HCT116 (cell line): ENCODE results near the gene VPS33A. TPM values are rescaled to one million over a fixed set of nuclear protein-coding genes. Genes with fewer than 3 reads are reported as not detected.

Experiments
- ATAC-seq: fragments of 200-7000 bp; cut with Tn5 transposase; 2 replicates; pipeline ENCODE4 v1.9.1; 2020; ENCODE audit warnings: mild to moderate bottlenecking, moderate library complexity
- BruUV-seq: library from RNA; stranded (reverse); fragments of 400-500 nt; replicated peaks from 2 replicates; lab custom pipeline; 2021; lab: Mats Ljungman, UMichigan
- CTCF ChIA-PET: fragments of 300-600 bp; sonication (Branson Sonifier 250); formaldehyde crosslinking; loops from one replicate; lab custom pipeline; 2021; ENCODE audit warnings: antibody characterized with exemption; lab: Charles Lee
- POLR2A ChIA-PET: fragments of 300-600, 350-600 bp; sonication (Branson Sonifier 250); formaldehyde crosslinking; loops from one replicate; lab custom pipeline; 2021; ENCODE audit warnings: antibody characterized with exemption; lab: Charles Lee
- RAD21 ChIA-PET, 2 experiments: fragments of 300-600 bp; sonication (Branson Sonifier 250); formaldehyde crosslinking; loops; one replicate each; lab custom pipeline; 2023; ENCODE audit warnings: low total read pairs in 2 of 2; ENCODE audit not compliant: uncharacterized antibody in 2 of 2, unreplicated experiment in 2 of 2, low non-redundant PET in 1 of 2; lab: Charles Lee
- DNase-seq: peaks from one replicate; pipeline ENCODE4 v3.0.0-alpha.2; 2010; ENCODE audit warnings: low read depth, low spot score
- H2AFZ ChIP-seq: fragments of 200-600 bp; shearing (Covaris generic), sonication (generic); 2 replicates; pipeline ENCODE4 v1.6.1; 2017; ENCODE audit warnings: low read depth, mixed run types, mixed read lengths, antibody characterized with exemption, low read length; ENCODE audit not compliant: poor library complexity, severe bottlenecking
- H3K27ac ChIP-seq: 2 replicates; pipeline ENCODE4 v1.5.1; 2012; ENCODE audit warnings: low read depth, low read length
- H3K27me3 ChIP-seq: fragments of 200-600 bp; sonication (generic); 2 replicates; pipeline ENCODE4 v1.6.1; 2016; ENCODE audit warnings: mixed run types, low read length, mixed read lengths; ENCODE audit not compliant: insufficient read depth
- H3K36me3 ChIP-seq, 2 experiments: fragments of 200-500 bp in 1 of 2; fragments of 200-600 bp in 1 of 2; sonication (Bioruptor generic) in 1 of 2; sonication (generic) in 1 of 2; 2 replicates each; pipeline versions ENCODE4 v1.5.1 to v1.6.1; 2014 to 2016; ENCODE audit warnings: low read length in 2 of 2, inconsistent platforms in 1 of 2, mixed read lengths in 1 of 2, mixed run types in 1 of 2; ENCODE audit not compliant: insufficient read depth in 2 of 2, control insufficient read depth in 1 of 2
- H3K4me1 ChIP-seq, 2 experiments: fragments of 200-600 bp in 1 of 2; sonication (generic) in 1 of 2; 2 replicates each; pipeline versions ENCODE4 v1.5.1 to v1.6.1; 2012 to 2017; ENCODE audit warnings: low read length in 2 of 2, inconsistent platforms in 1 of 2, mild to moderate bottlenecking in 1 of 2, mixed read lengths in 1 of 2, mixed run types in 1 of 2, moderate library complexity in 1 of 2; ENCODE audit not compliant: insufficient read depth in 2 of 2, control insufficient read depth in 1 of 2
- H3K4me2 ChIP-seq: fragments of 200-600 bp; sonication (generic); 2 replicates; pipeline ENCODE4 v1.6.1; 2017; ENCODE audit warnings: mixed run types, low read length, mixed read lengths
- H3K4me3 ChIP-seq, 2 experiments: fragments of 200-600 bp in 1 of 2; sonication (generic) in 1 of 2; replicated peaks in 1 of 2; 2 replicates each; pipeline ENCODE4 v1.5.1; 2011 to 2016; ENCODE audit warnings: low read length in 2 of 2, control low read depth in 1 of 2, low read depth in 1 of 2, mild to moderate bottlenecking in 1 of 2, mixed read lengths in 1 of 2, mixed run types in 1 of 2
- H3K79me2 ChIP-seq: fragments of 200-600 bp; sonication (generic); 2 replicates; pipeline ENCODE4 v1.6.1; 2017; ENCODE audit warnings: mild to moderate bottlenecking, mixed run types, low read length, moderate library complexity, mixed read lengths; ENCODE audit not compliant: insufficient read depth
- H3K9ac ChIP-seq: fragments of 200-600 bp; sonication (generic); 2 replicates; pipeline ENCODE4 v1.6.1; 2016; ENCODE audit warnings: low read length, mixed read lengths
- H3K9me2 ChIP-seq: fragments of 200-600 bp; sonication (generic), shearing (Covaris generic); 2 replicates; pipeline ENCODE4 v1.6.1; 2017; ENCODE audit warnings: mixed run types, mild to moderate bottlenecking, moderate library complexity; ENCODE audit not compliant: insufficient read depth
- H3K9me3 ChIP-seq, 2 experiments: fragments of 200-500 bp in 1 of 2; fragments of 200-600 bp in 1 of 2; sonication (Bioruptor generic) in 1 of 2; sonication (generic) in 1 of 2; 2 replicates each; pipeline ENCODE4 v1.6.1; 2014 to 2017; ENCODE audit warnings: low read length in 2 of 2, mixed read lengths in 2 of 2, inconsistent platforms in 1 of 2, low read depth in 1 of 2, mild to moderate bottlenecking in 1 of 2, mixed run types in 1 of 2, moderate library complexity in 1 of 2; ENCODE audit not compliant: control insufficient read depth in 1 of 2, insufficient read depth in 1 of 2
- H4K20me1 ChIP-seq: fragments of 200-600 bp; sonication (generic), shearing (Covaris generic); 2 replicates; pipeline ENCODE4 v1.6.1; 2017; ENCODE audit warnings: mixed run types, mild to moderate bottlenecking, moderate library complexity; ENCODE audit not compliant: insufficient read depth
- CBX3 ChIP-seq: IDR thresholded peaks from 2 replicates; pipeline ENCODE4 v1.6.1; 2012; ENCODE audit warnings: low read depth
- CEBPB ChIP-seq: IDR thresholded peaks from 2 replicates; pipeline ENCODE4 v1.6.1; 2012; ENCODE audit warnings: low read depth
- EGR1 ChIP-seq: IDR thresholded peaks from 2 replicates; pipeline ENCODE4 v1.6.1; 2012; ENCODE audit warnings: low read depth
- EZH2 ChIP-seq: fragments of 200-600 bp; sonication (generic); IDR thresholded peaks from 2 replicates; pipeline ENCODE4 v1.6.1; 2017; ENCODE audit warnings: antibody characterized with exemption, mixed run types
- FOSL1 ChIP-seq: IDR thresholded peaks from 2 replicates; pipeline ENCODE4 v1.6.1; 2012; ENCODE audit warnings: low read depth
- JUND ChIP-seq: IDR thresholded peaks from 2 replicates; pipeline ENCODE4 v1.6.1; 2012
- POLR2A ChIP-seq: IDR thresholded peaks from 2 replicates; pipeline ENCODE4 v1.7.0; 2011; ENCODE audit warnings: borderline replicate concordance; ENCODE audit not compliant: insufficient read depth, insufficient read length; ENCODE audit errors: extremely low read depth
- POLR2AphosphoS5 ChIP-seq: IDR thresholded peaks from 2 replicates; pipeline ENCODE4 v1.6.1; 2011; ENCODE audit warnings: mild to moderate bottlenecking, low read depth, low read length, moderate library complexity
- RAD21 ChIP-seq: IDR thresholded peaks from 2 replicates; pipeline ENCODE4 v1.6.1; 2012; ENCODE audit warnings: low read depth, mild to moderate bottlenecking
- SIN3A ChIP-seq: IDR thresholded peaks from 2 replicates; pipeline ENCODE4 v1.6.1; 2012; ENCODE audit warnings: low read depth
- SRF ChIP-seq: IDR thresholded peaks from 2 replicates; pipeline ENCODE4 v1.6.1; 2012; ENCODE audit warnings: low read depth
- ZFX ChIP-seq: fragments of 450-650 bp; IDR thresholded peaks from 2 replicates; pipeline ENCODE4 v1.6.1; 2017
- intact Hi-C: fragments of 100-400 bp; cut with micrococcal nuclease; formaldehyde crosslinking; loops from 2 replicates; pipeline ENCODE4 v1.10.0; 2022
- total RNA-seq: library from RNA; stranded (reverse); gene quantifications from one replicate; pipeline ENCODE4 v1.2.1, GENCODE V29; 2021; ENCODE audit not compliant: unreplicated experiment
- TF ChIP-seq, protein P1 (sequence below): IDR thresholded peaks from 2 replicates; pipeline ENCODE4 v1.6.1; 2011; ENCODE audit warnings: mild to moderate bottlenecking, low read length, moderate library complexity; ENCODE audit not compliant: insufficient replicate concordance; ENCODE audit errors: extremely low read depth
- TF ChIP-seq, protein P2 (sequence below): IDR thresholded peaks from 2 replicates; pipeline ENCODE4 v1.6.1; 2012

Gene VPS33A
- total RNA-seq, 1 experiment from 2014 or later = 19.4 TPM

DNA sequence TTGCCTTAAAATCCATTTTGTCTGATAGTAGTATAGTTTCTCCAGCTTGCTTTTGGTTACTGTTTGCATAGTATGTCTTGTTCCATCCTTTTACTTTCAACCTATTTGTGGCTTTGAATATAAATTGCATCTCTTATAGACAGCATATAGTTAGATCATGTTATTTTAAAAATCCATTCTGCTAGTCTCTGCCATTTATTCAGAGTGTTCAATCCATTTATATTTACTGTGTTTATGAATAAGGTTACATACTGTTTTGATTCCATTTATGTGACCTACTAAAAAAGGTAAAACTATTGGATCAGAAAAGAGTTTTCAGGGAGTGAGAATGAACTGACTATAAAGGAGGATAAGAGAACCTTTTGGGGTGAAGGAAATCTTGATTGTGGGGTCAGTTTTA, 29.6 kb upstream of the VPS33A start:
- H3K27me3 ChIP-seq = no peaks in the 10 kb centered on the region
- no peaks in the 10 kb centered on the region for H3K9me3 ChIP-seq
- ChIA-PET CTCF (no interaction called here), RAD21 (no interaction called here), POLR2A (no interaction called here)
- ATAC-seq = no peak
- TF ChIP-seq SIN3A (no peak), CEBPB (no peak), JUND (no peak), ZFX (no peak), EGR1 (no peak), RAD21 (no peak), SRF (no peak), POLR2AphosphoS5 (no peak), CBX3 (no peak), EZH2 (no peak), FOSL1 (no peak), POLR2A (no peak)
- TF ChIP-seq, protein P1, sequence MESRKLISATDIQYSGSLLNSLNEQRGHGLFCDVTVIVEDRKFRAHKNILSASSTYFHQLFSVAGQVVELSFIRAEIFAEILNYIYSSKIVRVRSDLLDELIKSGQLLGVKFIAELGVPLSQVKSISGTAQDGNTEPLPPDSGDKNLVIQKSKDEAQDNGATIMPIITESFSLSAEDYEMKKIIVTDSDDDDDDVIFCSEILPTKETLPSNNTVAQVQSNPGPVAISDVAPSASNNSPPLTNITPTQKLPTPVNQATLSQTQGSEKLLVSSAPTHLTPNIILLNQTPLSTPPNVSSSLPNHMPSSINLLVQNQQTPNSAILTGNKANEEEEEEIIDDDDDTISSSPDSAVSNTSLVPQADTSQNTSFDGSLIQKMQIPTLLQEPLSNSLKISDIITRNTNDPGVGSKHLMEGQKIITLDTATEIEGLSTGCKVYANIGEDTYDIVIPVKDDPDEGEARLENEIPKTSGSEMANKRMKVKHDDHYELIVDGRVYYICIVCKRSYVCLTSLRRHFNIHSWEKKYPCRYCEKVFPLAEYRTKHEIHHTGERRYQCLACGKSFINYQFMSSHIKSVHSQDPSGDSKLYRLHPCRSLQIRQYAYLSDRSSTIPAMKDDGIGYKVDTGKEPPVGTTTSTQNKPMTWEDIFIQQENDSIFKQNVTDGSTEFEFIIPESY = no peak
- TF ChIP-seq, protein P2, sequence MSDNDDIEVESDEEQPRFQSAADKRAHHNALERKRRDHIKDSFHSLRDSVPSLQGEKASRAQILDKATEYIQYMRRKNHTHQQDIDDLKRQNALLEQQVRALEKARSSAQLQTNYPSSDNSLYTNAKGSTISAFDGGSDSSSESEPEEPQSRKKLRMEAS = no peak
- no peak overlapping the region for H3K4me2 ChIP-seq
- H3K79me2 ChIP-seq = no peaks in the 10 kb centered on the region
- 0 out of 4 replicates have a peak, but pooled peaks cover 0 to 2% of the 10 kb centered on the region in 2 experiments for H3K36me3 ChIP-seq
- H4K20me1 ChIP-seq = no peaks in the 10 kb centered on the region
- no peak overlapping the region for H2AFZ ChIP-seq
- no peaks in the 10 kb centered on the region for H3K4me1 ChIP-seq
- intact Hi-C loops = no loop called here
- H3K4me3 ChIP-seq = no peak overlapping the region
- no TSS peak for BruUV-seq
- no peaks in the 10 kb centered on the region for H3K9me2 ChIP-seq
- no peak overlapping the region for H3K9ac ChIP-seq
- no peak overlapping the region for H3K27ac ChIP-seq
- no peak for DNase-seq
